NCI-H748 (cell line): ENCODE measurements around the gene CNNM2.
"Not testable (repeated sequence)": the region's sequence is repeated elsewhere in the genome, so short reads cannot be mapped to it uniquely, and the experiment has no call there.

ENCODE experiments used
- DNase-seq: peaks from one replicate; lab custom pipeline; 2025; ENCODE audit not compliant: unreplicated experiment; lab: John Stamatoyannopoulos, UW

CNNM2 gene

GRCh38 chr10:102923601-102924000 is 5.5 kb downstream of the CNNM2 start:
- no peak for DNase-seq

DNA sequence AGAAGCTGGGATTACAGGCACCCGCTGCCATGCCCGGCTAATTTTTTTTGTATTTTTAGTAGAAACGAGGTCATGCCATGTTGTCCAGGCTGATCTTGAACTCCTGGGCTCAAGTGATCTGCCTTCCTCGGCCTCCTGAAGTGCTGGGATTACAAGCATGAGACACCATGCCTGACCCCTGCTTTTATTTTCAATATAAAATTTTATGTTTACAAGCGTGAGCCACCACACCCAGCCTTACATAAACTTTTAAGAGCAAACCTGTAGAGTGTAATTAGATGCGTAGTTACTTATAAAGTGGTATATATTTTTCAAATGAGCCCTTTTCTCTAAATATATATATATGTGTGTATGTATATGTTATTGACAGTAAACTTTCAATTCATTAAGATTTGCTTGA is 8.7 kb downstream of the CNNM2 start:
- no peak for DNase-seq

DNA sequence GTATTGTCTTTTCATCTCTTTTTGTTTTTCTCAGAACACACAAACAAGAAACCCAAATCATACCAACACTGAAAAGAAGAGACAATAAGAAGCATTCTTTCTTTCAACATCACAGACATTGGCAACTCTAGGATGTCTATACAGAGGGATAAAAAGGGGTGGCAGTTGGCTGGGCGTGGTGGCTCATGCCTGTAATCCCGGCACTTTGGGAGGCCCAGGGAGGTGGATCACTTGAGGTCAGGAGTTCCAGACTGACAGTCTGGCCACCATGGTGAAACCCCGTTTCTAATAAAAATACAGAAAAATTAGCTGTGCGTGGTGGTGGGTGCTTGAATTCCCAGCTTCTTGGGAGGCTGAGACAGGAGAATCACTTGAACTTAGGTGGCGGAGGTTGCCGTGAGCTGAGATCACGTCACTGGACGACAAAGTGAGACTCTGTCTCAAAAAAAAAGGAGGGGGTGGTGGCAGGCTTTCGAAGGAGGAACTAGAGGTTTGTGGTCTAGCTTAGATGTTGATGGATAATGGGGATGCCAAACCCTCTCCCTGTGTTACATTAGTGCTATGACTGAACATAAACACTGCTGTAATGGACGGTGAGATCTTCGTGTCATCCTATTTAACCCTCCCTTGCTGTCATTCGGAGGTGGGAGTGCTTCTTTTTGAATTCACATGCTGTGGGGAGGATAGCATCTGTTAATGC is 9.4 kb downstream of the CNNM2 start:
- DNase-seq, result no peak

DNA sequence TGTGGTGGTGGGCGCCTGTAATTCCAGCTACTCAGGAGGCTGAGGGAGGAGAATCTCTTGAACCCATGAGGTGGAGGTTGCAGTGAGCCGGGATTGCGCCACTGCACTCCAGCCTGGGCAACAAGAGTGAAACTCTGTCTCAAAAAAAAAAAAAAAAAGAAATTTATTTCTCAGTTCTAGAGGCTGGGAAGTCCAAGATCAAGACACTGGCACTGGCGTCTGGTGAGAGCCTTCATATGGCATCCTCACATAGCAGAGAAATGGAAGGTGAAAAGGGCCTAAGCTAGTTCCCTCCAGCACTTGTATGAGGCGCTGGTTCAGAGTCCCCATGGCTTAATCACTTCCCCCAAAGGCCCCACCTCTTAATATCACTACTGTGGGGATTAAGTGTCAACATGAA is 10.3 kb downstream of the CNNM2 start:
- DNase-seq, result not testable (repeated sequence)

DNA sequence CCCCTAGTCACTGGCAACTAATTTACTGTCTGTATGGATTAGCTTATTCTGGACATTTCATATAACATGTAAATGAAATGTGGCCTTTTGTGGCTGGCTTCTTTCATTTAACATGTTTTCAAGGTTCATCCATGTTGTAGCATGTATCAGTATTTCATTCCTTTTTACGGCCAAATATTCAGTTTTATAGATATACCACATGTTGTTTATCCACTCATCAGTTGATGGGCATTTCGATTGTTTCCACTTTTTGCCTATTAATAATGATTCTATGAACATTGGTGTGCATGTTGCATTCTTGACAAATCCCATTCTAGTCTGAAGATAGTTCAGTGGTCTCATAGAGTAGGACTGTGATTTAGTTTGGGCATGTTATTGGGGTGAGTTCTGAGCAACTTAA is 12.6 kb downstream of the CNNM2 start:
- no peak for DNase-seq

- no peak for DNase-seq
Measured at GRCh38 chr10:102931643-102932042, 13.5 kb downstream of the CNNM2 start.

DNA sequence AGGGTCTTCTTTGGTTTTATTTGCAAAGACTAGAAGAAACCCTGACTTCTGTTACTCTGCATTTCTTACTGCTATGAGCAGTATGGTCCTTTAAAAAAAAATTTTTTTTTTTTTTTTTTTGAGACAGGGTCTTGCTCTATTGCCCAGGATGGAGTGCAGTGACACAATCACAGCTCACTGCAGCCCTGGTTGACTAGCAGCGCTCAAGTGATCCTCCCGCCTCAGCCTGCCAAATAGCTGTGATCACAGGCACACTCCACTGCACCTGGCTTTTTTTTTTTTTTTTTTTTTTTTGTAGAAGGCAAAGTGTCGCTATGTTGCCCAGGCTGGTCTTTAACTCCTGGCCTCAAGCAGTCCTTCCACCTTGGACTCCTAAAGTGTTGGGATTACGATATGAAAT is 17.4 kb downstream of the CNNM2 start:
- peak; percentile 2 for DNase-seq

- DNase-seq, result no peak
Measured at GRCh38 chr10:102935939-102936605, 18.0 kb downstream of the CNNM2 start.

DNA sequence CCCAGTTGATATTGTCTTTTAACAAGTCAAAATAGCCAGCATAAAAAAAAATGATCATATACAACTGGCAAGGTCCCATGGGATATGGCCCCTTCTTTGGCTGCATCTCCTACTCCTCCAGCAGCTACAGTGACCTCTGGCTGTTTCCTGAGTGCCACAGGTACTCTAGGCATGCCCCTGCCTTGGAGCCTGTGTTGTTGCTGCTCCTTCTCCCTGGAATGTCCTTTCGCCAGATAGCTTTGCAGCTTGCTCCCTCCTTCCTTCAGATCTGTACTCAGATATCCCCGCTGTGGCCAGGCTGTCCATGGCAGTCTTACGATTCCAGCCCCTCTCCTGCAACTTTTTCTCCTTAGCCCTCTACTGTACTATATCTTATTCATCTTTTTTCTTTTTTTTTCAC is 23.3 kb downstream of the CNNM2 start:
- DNase-seq, result no peak

DNA sequence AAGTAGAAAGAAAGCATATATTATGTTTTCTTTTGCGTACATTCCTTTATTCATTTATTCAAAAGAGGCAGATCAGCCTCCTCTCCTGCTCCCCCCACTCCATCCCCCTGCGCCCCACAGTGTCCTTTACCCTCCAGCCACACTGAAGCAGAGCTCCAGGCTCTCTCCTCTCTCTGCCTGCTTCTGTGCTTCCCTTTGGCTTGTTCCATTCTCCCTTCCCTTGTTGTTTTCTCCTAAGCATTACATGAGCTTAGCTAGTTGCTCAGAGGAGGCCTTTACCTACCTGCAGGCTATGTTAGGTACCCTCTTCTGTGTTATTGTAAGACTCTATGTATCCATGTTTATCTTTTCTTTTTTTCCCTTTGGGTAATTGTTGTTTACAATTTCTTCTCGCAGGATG is 27.4 kb downstream of the CNNM2 start:
- no peak for DNase-seq

DNA sequence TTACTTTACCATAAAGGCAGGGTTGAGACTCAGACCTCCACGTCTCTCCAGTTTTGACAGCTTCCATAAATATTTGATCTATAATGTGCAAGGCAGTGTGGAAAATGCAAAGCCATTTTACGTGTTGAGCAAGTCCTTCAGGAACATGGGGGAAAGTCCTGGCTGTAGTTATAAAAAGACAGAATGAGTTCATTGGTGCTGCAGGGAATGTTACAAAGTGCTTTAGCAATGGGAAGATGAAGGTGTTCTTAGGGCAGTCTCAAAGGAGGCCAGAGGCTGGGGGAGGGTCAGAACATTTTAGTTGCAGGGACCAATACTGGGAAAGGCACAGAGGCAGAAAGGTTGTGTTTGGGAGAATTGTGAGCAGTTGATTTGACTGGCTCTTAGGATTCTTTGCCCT is 27.9 kb downstream of the CNNM2 start:
- no peak for DNase-seq

DNA sequence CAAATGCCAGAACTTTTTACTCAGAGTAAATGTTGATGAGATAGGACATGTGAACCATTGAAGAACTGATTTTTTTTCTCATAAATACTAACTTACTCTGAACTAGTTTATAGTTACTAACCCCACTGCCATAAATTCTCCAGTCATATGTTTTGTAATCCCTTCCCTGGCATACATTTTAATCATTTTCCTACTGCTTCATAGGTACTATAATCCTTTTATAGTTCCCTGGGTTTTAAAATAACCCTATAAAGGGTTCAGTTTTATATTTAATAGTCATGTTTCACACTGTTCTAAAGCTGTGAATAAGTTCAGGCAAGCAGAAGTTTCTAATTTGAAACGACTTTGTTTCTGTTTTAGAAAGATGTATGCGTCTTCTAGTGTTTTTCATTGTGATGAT is 28.9 kb downstream of the CNNM2 start:
- no peak for DNase-seq

- DNase-seq, result no peak
Measured at GRCh38 chr10:102948176-102948575, 30.1 kb downstream of the CNNM2 start.

- no peak for DNase-seq
Measured at GRCh38 chr10:102948786-102949185, 30.7 kb downstream of the CNNM2 start.

DNA sequence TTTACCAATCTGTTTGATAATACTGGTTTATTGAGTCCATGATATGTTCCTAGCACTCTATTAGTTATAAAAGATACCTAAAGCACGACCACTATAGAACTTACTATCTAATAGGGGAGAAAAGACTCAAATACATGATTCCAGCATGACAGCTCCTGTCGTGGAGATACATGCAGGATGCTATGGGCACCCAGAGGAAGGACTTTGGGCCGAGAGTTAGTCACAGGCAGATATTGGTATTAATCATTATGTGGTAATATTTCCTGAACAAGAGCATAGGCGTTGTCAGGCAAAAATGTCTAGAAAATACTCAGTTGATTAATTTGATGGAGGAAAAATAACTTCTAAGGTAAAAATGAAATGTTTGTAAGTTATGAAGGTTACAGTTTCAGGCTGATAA is 31.8 kb downstream of the CNNM2 start:
- DNase-seq, result no peak

DNA sequence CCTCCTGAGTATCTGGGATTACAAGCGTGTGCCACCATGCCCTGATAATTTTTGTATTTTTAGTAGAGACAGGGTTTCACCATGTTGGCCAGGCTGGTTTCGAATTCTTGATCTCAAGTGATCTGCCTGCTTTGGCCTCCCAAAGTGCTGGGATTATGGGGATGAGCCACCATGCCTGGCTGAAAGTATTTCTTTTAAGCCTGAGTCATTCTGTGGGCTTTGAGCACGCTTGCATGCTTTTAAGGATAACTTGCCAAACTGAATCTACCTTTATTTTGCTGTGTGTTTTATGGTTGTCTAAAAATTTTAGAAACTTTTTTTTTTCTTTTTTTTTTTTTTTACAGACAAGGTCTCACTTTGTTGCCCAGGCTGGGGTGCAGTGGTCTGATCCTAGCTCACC is 33.2 kb downstream of the CNNM2 start:
- DNase-seq, result no peak

GRCh38 chr10:102959360-102959759 is 41.3 kb downstream of the CNNM2 start:
- no peak for DNase-seq

DNA sequence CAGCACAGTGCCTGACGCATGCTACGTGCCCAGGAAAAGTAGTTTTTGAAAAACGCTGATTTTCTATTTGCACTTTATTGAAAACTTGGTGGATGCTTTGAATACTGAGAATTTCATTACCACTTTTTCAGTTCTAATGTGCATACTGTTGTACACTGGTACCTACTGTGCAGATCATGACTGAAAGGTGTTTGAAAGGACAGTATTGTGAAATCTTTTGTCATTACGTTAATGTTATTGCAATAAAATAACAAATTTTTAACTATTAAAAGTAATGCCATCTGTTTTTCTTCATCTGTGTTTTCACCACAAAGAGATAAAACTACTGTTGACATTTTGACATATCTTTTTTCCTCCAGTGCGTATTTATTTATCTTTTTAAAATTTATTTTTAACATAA is 42.1 kb downstream of the CNNM2 start:
- no peak for DNase-seq

DNA sequence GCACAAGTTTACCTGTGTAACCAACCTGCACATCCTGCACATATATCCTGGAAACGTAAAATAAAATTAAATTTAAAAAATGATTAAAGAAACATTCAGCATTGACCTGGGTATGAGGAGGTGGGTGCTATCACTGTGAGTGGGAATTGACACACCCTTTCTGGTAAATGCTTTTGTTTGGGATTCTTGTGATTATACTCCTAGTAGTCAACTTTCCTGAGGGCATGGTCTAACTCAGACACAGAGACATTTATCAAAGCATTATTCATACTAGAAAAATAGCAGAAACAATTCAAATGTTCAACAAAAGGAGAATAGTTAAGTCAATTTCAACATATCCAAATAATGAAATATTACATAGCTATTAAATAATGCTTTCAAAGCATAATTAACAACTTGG is 44.2 kb downstream of the CNNM2 start:
- no peak for DNase-seq

- DNase-seq, result no peak
Measured at GRCh38 chr10:102962951-102963755, 45.1 kb downstream of the CNNM2 start.

GRCh38 chr10:102963756-102964025 is 45.6 kb downstream of the CNNM2 start:
- DNase-seq, result no peak

- DNase-seq, result not testable (repeated sequence)
Measured at GRCh38 chr10:102964064-102964463, 46.0 kb downstream of the CNNM2 start.
